Thoracic aorta (tissue), 2 donors: Measurements from ENCODE around the gene ILKAP. TPM values are rescaled to one million over a fixed set of nuclear protein-coding genes. Genes with fewer than 3 reads are reported as not detected.

Source experiments
- ATAC-seq: fragments of 150-250 bp; one replicate; pipeline ENCODE4 v1.8.0; 2017; ENCODE audit warnings: low read depth; ENCODE audit not compliant: insufficient number of reproducible peaks, low FRiP score
- DNase-seq: peaks from one replicate; pipeline ENCODE4 v3.0.0-alpha.2; 2020; ENCODE audit warnings: low spot score
- H3K27ac ChIP-seq, 2 donors: fragments of 200-600 bp; sonication (generic); 1 replicate in 1 of 2; 2 replicates in 1 of 2; pipeline ENCODE4 v1.5.1; 2016; ENCODE audit warnings: mild to moderate bottlenecking in 2 of 2, moderate library complexity in 2 of 2
- H3K27me3 ChIP-seq: fragments of 200-600 bp; sonication (generic); replicated peaks from 2 replicates; pipeline ENCODE4 v1.6.0; 2016; ENCODE audit warnings: mild to moderate bottlenecking; ENCODE audit not compliant: insufficient read depth
- H3K36me3 ChIP-seq: fragments of 200-600 bp; sonication (generic); one replicate; pipeline ENCODE4 v1.5.1; 2016
- H3K4me1 ChIP-seq, 2 donors: fragments of 200-600 bp; sonication (generic); 1 replicate in 1 of 2; 2 replicates in 1 of 2; pipeline versions ENCODE4 v1.5.1 to v1.6.0; 2016; ENCODE audit warnings: low read depth in 2 of 2, mild to moderate bottlenecking in 1 of 2; ENCODE audit not compliant: control insufficient read depth in 1 of 2
- H3K4me3 ChIP-seq: fragments of 200-600 bp; sonication (generic); 2 replicates; pipeline ENCODE4 v1.5.1; 2016; ENCODE audit warnings: mild to moderate bottlenecking
- H3K9me3 ChIP-seq: fragments of 200-600 bp; sonication (generic); 2 replicates; pipeline ENCODE4 v1.5.1; 2016
- CTCF ChIP-seq: fragments of 200-600 bp; sonication (generic); IDR thresholded peaks from one replicate; pipeline ENCODE4 v1.5.1; 2019; ENCODE audit warnings: antibody characterized with exemption
- total RNA-seq, 2 donors: library from RNA; depleted of rRNA; stranded (reverse); fragments of >200 nt; gene quantifications; one replicate each; pipeline versions ENCODE4 v1.1.0 to v1.2.3, GENCODE V29; 2016

Gene ILKAP
- total RNA-seq, 2 donors from 2014 or later = 28.6 to 58.0 TPM

- no peak for TF ChIP-seq CTCF
- peaks cover 30 to 65% of the 10 kb centered on the region in 2 donors for H3K4me1 ChIP-seq
These were observed 63.5 kb downstream of the ILKAP start for GRCh38 chr2:238140040-238140439.

GRCh38 chr2:238139196-238140039 lies 64.1 kb downstream of the ILKAP start:
- Histone ChIP-seq H3K9me3 (no peaks in the 10 kb centered on the region), H3K4me3 (peak overlapping the region; percentile 78), H3K4me1 (peaks cover 30 to 65% of the 10 kb centered on the region in 2 donors), H3K27ac (peak overlapping the region; percentile 27 to 71), H3K36me3 (no peaks in the 10 kb centered on the region), H3K27me3 (no peaks in the 10 kb centered on the region)
- ATAC-seq (no peak), DNase-seq (no peak)
- peak; percentile 65 for TF ChIP-seq CTCF

More at GRCh38 chr2:238140040-238140439, 63.5 kb downstream of the ILKAP start:
- DNase-seq = no peak
- H3K4me3 ChIP-seq = peak overlapping the region; percentile 78
- H3K36me3 ChIP-seq = no peaks in the 10 kb centered on the region
- no peaks in the 10 kb centered on the region for H3K9me3 ChIP-seq
- H3K27me3 ChIP-seq = no peaks in the 10 kb centered on the region
- no peak overlapping the region for H3K27ac ChIP-seq
- ATAC-seq = no peak

- Histone ChIP-seq H3K9me3 (no peaks in the 10 kb centered on the region), H3K27ac (peak within 1 kb of the TSS; percentile 42 to 71), H3K4me3 (peak within 1 kb of the TSS; percentile 78), H3K4me1 (peaks cover 27 to 59% of the 10 kb centered on the region in 2 donors), H3K36me3 (no peaks in the 10 kb centered on the region), H3K27me3 (no peaks in the 10 kb centered on the region)
- ATAC-seq (no peak), DNase-seq (peak; percentile 60)
- no peak for TF ChIP-seq CTCF
These were observed 64.9 kb downstream of the ILKAP start, which contains the start of gene KLHL30 for GRCh38 chr2:238138331-238139195. Gene KLHL30 (plus strand): TSS chr2:238138668. CDS start chr2:238140755, 2,087 bp downstream.

- no peak for ATAC-seq
- Histone ChIP-seq H3K4me3 (peak overlapping the region; percentile 78), H3K36me3 (no peaks in the 10 kb centered on the region), H3K9me3 (no peaks in the 10 kb centered on the region), H3K27me3 (no peaks in the 10 kb centered on the region), H3K27ac (peak overlapping the region; percentile 42 to 71), H3K4me1 (peaks cover 21 to 52% of the 10 kb centered on the region in 2 donors)
- DNase-seq = no peak
- no peak for TF ChIP-seq CTCF
These were observed 65.6 kb downstream of the ILKAP start for GRCh38 chr2:238137885-238138284.
